ENCODE results near the gene AQP12A.
"Not testable (repeated sequence)": the region's sequence is repeated elsewhere in the genome, so short reads cannot be mapped to it uniquely, and the experiment has no call there.

DNA sequence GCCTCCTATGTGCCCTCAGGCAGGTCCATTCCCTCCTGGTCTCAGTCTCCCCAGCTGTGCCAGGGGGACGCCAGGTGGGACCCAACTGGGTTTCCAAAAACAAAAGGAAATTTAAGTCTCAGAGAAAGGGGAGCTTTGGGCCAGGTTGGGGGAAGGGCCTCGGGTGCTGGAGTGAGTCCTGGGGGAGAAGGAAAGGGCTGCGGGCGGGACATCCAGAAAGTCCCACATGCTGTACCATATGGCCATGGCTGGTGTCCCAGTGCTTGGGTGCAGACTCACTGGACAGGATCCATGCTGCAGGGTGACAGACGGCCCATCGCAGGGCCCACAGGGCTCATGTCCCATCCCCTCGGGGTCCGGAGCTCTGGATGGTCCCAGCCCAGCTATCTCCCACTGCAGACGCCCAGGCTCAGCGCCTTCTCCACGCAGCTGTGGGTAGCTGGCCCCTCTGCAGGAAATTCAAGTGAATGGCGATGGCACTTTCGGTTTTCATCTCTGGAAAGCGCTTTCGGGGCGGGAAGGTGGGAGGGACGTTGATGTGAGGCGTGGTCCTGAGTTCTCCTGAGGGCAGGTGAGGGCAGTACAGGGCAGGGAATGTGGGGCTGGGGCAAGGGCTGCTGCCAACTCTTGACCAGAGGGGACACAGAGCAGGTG is 1.1 kb upstream of the AQP12A start:
- TF ChIP-seq CTCF, POLR2A (IDR thresholded peaks at IDR 0.05): not testable (repeated sequence)

Data from thyroid gland (tissue), 4 donors.